C4-2B (cell line): Measurements from ENCODE around the gene HELZ.

Source experiments
- ZFX ChIP-seq: fragments of 450-650 bp; IDR thresholded peaks from 2 replicates; pipeline ENCODE4 v1.6.1; 2017
- TF ChIP-seq, protein P1 (sequence below): fragments of 450-650 bp; conservative IDR thresholded peaks from 2 replicates; pipeline ENCODE4 v1.5.1; 2017; ENCODE audit warnings: mild to moderate bottlenecking

DNA sequence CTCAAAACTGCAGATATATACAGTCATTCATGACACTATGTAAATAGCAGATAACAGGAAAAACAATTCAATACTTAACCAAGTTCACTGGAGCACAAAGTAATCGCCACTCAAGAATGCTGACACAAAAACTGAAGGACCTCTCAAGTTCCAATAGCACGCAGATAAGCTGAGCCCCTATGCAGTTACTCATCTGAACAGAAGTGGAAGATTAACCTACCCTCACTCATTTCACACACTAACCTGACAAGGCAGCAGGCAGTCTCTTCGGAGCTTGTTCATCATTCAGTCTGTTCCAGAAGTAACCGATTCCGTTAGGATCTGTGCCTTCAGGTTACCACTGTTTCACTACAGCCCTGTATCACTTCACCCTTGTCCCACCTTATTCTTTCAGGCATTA, 6.0 kb downstream of the HELZ start:
- TF ChIP-seq, protein P1, sequence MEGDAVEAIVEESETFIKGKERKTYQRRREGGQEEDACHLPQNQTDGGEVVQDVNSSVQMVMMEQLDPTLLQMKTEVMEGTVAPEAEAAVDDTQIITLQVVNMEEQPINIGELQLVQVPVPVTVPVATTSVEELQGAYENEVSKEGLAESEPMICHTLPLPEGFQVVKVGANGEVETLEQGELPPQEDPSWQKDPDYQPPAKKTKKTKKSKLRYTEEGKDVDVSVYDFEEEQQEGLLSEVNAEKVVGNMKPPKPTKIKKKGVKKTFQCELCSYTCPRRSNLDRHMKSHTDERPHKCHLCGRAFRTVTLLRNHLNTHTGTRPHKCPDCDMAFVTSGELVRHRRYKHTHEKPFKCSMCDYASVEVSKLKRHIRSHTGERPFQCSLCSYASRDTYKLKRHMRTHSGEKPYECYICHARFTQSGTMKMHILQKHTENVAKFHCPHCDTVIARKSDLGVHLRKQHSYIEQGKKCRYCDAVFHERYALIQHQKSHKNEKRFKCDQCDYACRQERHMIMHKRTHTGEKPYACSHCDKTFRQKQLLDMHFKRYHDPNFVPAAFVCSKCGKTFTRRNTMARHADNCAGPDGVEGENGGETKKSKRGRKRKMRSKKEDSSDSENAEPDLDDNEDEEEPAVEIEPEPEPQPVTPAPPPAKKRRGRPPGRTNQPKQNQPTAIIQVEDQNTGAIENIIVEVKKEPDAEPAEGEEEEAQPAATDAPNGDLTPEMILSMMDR, result no peak
- no peak for TF ChIP-seq ZFX
